8988T (cell line): ENCODE results near the gene KLF7.

Experiments
- DNase-seq: peaks from one replicate; pipeline ENCODE4 v3.0.0; 2011

The KLF7 gene

DNA sequence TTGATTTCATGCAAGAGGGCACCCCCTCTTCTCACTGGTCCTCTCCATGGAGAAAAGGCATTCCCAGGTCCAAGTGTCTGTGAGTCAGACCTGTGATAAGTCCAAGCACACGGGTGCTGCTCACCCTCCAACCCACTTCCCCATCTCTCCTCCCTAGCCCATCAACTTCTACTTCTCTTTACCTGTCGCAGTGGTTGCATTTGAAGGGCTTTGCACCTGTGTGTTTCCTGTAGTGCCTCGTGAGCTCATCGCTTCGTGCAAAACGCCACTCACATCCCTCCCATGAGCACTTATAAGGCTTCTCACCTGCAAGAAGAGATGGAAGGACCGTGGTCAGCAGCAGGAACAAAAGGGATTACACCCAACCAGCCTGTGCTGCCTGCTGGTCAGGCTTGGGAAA, 77.5 kb downstream of the KLF7 start:
- no peak for DNase-seq

DNA sequence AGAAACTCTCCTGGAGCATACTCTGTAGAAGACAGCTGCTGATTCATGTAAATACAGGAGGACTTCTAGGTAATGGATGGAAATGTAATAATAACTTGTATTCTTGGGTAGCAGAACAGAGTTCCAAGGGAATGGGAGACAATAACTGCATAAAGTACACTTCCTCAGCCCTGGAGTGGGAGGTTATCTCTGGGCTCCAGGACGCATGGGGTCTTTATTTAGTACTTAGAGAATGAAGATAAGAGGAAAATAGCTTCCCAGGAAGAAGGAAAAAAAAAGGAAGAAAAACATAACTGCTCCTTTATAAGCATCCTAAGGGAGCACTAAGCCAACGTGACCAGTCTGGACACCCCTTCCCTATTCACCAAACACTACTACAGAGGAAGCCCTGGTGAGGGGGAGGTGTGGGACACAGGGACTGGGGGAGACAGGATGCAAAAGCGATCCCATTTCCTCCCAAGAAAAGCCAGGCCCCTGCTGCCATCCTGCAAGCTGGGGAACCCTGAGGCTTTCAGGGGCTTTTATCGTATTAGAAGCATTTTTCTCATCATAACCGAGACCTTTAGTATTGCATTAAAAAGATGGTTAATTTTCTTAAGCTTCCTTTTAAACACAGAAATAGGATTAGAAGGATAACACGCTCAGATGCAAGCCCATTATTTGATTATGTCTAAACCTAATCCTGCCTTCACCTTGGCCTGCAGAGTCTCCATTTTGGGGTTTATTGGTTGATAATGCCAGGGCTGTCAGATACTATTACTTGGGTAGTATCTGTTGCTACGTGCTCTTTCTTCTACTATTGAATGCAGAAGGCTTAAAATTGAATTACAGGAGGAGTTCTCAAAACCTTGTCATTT, 78.5 kb downstream of the KLF7 start:
- no peak for DNase-seq

DNA sequence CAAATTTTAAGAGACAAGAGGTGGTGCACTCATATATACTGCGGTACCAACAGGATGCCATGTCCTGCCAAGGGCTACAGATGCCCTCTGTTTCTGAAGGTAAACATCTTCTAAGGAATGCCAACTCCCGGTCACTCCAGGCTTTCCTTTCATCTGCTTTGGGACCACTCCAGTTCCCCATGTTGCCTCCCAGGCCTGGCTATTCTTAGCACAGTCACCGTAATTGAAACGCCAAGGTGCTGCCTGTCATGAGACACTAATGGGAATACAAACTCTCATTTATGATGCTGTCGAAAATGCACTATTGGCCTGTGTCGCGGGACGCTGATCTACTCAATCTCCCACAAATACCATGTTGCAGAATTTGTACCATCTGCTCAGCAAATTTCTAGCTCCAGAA, 79.6 kb downstream of the KLF7 start:
- DNase-seq: no peak

DNA sequence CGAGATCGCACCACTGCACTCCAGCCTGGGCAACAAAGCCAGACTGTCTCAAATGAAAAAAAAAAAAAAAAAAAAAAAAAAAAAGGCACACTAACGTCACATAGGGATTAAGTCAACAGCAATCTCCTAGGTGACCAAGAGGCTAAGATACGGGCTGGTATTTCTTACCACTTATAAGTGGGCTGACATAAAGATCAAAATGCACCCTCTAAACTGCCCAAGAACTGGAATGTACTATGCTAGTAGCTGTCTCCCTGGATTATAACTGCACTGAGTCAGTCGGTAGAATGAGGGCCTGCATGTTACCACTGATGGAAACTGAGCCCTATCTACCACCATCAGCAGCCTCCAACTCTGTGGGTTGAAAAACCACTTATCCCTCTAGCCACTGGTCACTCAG, 80.6 kb downstream of the KLF7 start:
- no peak for DNase-seq

DNA sequence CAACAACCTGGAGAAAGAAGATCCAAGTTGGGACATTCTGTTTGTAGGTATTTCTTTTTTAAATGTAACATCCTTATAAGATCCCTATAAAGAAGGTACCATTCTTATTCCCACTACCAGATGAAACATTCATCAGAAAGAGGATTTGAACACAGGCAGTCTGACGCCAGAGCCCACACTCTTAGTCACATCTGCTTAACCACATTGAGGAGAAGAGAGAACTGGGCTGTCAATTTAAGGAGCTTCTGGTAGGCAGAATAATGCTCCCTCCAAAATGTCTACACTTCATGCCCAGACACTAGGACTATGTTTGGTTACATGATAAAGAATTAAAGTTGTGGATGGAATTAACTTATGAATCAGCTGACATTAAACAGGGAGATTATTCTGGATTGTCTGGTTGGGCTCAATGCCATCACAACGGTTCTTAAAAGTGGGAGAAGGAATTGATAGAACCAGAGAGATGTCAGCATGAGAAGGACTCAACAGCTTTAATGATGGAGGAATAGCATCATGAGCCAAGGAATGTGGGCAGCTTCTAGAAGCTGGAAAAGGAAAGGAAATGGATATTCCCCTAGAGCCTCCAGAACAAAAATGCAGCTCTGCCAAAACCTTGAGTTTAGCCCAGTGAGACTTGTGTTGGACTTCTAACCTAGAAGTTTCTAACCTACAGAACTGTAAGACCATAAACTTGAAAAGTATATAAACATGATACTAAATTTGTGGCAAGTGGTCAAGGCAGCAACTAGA, 82.2 kb downstream of the KLF7 start:
- no peak for DNase-seq

DNA sequence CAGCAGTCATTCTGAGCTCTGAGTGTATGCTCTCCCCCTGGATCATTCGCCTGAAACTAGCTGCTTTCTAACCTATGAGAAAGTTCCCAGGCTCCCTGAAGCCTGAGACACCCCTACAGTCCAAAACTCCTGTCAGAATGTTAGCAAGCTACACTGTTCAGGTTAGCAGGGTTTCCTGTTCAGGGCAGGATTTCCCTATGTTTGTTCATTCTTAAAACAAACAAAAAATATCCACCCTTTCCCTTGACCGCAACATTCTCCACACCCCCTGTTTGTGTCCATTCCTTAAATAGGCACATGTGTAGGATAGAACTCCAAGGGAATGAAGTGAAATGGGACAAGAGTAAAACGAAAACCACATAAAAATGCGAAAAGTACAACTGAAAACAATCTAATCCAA, 83.1 kb downstream of the KLF7 start:
- DNase-seq: no peak

DNA sequence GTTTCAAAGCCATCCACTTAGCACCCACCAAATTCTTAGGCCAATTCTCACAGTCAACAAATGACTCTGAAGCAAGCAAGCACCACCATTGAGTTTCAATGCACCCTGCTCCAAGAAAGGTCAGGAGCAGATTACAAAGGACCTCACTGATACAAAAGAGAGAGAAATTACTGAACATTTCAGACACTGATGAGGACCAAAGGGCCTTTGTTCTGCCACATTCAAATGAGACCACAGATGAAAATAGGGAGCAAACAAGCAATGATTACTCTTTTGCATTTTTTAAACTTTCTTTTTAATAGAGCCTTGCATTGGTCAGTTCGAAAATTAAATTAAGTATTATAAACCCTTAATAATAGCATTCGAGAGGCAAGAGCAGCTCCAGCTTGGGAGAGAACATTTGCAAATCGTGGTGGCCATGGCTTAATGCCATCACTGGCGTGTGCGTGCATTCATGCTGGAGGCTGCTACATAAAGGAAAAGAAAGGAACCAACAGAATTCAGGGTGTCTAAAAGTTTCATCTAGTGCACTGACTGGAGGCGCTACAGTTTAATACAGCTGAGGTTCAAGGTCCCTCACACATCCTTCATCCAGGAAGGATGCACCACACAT, 87.5 kb downstream of the KLF7 start:
- no peak for DNase-seq

DNA sequence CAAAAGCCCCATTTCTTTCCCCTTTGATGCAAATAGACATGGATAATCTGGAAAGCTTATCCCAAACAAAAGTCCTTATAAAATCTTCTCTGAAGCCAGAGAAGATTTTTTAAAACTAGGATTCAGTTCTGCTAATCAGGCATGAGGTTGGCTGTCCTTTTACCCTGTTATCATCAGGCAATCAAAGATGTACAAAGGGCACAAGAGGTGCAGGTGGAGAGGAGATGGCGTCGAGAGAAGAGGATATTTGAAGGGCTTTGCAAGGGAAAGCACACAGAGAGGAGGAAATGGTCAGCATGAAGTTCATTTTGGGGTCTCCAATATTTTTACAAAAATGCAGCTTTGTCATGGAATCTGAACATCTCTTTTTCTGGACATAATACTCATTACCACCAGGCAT, 88.5 kb downstream of the KLF7 start:
- DNase-seq: no peak

DNA sequence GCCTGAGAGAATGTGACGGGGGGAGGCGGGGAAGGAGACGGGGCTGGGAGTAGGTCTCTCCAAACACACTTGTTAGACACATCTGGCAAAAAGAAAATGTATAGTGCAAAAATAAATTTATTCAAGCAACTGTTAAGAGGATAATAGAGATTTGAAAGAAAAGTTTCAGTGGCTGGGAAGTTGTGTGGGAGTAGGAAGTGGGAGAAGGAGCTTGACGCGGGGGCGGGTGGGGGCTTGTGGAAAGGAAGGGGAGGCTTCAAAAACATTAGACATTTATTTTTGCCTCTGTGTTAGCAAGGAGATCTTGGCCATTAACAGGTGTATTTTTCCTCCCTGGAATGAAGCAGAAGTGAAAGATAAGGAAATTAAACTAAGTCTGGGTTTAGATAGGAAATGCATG, 90.3 kb downstream of the KLF7 start:
- no peak for DNase-seq

DNA sequence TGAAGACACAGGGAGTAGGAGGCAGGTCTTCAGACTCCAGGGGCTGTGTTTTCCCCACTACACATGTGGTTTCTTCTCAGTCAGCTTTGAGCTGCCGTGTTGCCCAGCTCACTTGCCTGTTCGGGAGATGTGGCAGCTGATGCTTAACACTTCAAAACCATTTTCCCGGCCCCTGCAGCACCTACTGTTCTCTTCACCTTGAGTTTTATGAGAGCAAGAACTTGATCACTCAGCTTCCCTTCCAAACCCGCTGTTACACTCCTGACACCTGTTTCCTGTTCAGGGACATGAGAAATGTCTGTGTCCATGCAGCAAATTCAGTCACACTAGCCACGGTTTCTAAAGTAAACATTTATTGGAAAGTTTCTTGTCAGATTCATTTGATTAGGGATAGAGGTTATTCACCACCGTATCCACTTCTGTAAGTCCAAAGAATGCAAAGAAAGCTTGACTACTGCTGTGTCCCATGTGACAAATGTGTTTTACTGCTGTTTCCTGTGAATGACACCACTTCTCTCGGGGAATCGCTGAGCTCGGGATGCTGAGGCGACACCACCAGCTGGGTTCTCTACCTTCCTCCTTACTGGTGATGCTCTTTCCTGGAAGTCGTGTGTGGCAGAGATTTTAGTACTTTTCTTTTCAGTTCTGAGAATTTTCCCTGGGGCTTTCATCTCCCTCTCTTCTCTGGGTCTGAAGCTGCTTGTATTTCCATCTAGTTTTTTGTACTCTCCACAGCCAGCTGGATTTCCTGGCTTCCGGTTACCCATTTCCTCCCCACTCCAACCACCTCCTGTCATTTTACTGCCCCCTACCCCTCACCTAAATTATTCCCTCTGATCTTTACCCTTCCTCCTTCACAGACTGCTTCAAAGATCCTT, 91.7 kb downstream of the KLF7 start:
- DNase-seq: no peak

DNA sequence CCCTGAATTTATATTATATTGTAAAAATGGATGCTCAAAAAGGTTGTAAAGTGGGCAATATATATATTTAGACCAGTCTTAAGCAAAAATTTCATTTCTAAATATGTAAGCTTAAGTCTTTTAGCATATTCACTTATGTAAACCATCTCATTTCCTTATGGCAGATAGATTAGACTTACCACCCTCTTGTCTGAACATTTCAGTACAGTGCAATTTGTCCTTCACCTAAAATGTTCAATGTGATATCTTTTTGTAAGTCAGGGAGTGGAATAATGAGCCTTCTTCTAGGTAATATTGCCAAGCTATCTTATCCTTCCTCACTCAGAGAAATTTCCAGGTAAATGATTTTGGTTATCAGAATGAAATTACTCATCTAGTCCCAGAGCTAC, 92.3 kb downstream of the KLF7 start:
- no peak for DNase-seq

DNA sequence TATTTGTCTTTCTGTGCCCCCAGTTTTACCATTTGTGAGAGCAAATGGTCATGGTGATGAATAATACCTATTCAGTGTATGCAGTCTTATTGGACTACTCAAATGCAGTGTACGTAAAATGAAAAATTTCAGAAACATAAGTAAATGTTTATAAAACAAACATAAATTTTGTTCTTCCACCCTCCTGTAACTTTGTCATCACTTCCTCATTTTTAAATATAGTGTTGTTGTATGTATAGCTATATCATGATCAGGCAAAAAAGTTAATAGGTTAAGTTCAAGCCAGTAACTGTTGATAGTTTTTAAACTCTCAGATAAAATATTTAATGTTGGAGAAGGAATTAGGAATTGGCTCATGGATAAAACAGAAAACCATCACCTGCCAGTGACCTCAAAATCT, 93.2 kb downstream of the KLF7 start:
- no peak for DNase-seq

DNA sequence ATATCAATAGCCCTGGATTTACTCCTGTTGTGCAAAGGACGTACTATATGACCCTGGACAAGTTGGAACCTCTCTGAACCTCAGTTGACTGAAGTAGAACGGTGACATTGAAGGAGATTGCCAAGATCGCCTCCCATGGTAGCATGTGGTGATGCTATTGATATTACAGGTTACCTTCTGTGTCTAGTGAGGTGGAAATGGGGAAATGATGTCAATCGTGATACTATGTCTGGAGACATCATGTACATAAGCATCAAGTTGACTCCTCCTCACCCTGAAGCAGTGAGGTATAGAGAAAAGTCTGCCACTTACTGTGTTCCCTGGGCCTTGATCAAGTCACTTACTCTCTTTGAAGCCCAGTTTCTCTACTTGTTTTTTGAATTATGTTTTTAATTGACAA, 93.9 kb downstream of the KLF7 start:
- DNase-seq: no peak

DNA sequence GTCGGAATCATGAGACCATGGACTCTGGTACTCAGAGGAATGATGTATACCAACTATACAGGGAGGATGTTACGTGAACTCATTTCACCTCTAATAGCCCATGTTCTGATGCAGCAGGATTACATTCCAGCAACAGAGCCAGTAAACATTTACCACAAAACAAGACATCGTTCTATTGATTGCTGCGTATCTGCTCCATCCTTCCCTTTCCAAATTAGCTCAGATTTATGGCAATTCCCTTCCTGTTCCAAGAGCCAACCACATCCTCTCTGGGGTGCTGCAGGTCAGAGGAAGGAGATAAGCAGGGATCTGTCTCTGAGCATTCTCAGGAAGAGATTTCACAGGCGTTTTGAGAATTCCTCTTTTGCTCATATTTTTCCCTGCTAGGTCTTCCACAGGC, 98.3 kb downstream of the KLF7 start:
- DNase-seq: no peak

DNA sequence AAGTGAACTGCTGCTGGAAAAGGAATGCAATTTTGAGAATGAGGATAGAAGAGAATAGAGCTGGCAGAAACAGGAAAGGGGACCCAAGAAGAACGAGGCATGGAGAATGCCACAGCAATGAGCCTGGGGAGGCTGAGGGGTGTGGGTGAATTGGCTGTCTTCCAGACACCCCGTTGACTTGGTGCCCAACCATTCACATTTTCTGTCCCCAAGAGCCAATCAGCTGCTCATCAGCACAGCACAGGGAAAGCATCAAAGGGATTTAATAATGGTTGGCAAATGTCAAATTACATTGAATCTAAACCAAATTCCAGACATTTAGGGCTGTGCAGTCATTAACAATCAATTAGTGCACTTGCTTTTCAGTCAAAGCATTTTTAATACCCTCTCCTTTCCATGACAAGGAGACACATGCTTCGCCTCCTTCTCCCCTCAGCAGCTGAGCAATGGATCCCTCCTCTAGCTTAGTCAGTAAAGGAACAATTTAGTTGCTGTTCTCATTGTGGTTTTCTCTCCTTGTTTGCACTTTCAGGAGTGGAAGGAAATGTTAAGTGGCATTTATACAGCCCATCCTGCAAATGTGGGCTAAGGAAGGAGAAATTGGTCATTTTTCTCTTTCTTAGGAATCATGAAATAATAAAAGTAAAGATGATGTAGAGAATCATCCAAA, 98.8 kb downstream of the KLF7 start:
- DNase-seq: no peak

DNA sequence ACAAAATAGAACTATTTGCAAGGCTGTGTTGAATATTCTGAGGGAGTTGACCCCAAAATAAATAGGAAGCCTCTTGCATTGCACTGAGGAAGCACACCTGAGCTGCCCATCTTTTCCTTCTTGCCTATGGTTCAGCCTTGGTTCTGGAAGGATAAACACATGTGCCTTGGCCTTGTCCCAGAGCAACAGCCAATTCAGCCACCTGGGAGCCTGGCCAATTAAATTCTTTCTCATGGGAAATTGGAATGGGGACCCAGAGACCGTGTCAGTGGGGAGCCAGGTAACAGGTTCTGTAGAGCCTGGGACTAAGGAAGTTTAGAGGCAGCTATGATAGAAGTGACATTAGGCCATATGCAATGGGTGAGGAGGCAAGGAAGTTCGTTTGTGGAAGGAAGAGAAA, 99.6 kb downstream of the KLF7 start:
- no peak for DNase-seq

DNA sequence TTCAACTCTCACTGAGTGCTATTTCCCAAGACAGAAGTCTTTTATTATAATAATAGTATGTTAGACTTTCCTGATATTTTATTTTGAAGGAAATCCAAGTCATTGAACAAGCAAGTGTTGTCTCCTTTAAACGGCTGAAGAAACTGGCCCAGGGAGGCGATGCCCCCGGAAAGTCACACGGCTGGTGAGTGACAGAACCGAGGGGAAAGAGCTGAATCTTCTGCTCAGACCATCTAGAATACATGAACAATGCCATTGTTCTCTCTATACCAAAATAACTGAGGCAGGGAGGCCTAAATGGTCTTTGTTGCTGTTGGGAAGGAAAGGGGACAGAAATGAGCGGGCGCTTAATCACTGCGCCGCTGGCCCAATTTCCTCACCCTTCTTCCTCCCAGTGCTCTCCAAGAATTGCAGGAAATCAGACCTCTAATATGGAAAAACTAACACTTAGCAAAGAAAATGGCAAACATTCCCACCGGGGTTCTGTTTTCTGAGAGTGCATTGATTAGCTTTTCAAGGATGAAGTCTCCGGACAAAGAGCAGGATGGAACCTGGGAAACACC, 101.5 kb downstream of the KLF7 start:
- DNase-seq: no peak

DNA sequence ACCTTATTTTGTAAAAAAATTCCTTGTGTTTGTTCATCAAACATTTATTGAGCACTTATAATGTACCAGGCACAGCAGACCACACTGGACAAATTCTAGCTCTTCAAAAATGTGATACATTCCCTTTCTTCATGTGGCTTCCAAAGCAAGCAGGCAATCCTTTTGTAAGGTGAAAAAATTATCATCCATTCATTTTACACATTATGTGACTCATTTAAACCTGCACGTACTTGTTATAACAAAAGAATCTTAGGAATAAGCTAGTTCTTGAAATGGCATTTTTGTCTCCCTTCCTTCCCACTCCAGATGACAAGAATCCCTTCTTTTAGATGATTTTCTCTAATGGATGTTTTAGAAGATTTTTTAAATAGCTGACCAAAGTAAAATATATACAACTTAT, 104.6 kb downstream of the KLF7 start:
- no peak for DNase-seq

DNA sequence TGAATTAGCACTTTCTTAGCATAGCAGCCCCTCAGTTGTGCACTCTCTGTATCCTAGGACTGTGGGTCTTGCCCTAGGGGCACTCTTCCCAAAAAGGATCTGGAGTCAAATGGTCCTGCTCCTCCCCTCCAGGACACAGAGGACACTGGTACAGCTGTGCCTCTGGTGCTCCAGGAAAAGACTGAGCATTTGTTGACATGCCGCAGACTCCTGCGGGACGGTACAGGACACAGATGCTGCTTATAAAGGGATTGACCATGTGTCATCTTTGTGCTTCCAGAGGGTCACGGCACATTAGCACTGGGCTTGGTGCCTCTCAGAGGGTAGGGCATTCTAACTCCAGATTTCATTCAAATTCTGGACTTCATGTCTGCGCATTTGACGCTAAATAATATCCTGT, 110.5 kb downstream of the KLF7 start:
- DNase-seq: no peak

DNA sequence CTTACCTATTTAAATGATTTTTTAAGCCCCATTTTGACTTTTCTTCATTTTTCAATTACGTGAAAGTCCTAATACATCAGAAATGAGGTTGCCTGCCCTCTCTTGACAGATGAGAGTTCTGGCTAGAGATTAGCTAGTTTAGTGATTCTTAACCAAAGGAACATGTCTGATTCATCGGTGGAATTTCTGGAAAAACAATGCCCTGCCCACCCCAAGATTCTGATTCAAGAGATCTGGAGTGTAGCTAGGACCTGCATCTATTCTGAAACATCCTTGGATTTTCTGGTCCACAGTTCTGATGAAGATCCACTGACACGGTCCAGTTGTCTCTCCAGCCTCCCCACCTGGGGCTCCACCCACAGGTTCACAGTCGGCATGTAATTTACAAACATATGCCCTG, 111.2 kb downstream of the KLF7 start:
- no peak for DNase-seq

DNA sequence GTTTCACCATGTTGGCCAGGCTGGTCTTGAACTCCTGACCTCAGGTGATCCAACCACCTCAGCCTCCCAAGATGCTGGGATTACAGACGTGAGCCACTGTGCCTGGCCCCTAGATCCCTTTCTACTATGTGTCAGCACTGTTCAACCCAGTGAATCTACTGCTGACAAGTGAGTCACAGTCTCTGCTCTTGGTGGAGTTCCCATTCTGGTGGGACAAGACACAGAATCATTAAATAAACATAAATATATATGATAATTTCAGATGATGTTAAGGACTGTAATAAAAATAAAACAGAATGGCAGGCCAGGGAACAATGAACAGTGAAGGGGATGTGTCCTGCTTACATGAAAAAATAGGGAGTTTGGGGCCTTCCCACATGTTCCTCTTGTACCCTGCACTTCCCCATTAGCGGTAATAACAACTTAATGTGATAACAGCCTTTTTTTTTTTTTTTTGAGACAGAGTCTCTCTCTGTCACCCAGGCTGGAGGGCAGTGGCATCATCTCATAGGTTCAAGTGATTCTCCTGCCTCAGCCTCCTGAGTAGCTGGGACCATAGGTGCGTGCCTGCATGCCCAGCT, 114.3 kb downstream of the KLF7 start:
- DNase-seq: no peak

DNA sequence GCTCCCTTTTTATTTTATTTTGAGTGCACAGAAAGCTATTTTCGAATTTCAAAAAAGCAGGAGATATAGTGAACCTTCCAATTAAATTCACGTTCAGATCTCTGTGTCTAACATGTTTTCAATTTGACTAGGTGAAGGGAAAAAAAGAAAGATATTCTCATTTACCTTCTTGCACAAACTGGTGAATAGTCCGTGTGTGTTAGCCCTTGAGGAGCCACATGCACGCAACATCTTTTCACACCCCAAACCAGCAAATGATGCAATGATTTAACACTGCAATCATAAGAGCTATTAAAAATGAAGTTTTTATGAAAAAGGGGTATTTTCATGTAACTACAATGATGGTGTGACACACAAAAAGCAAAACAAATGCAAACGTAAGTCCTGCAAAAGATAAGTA, 116.6 kb downstream of the KLF7 start:
- DNase-seq: no peak
